ENCODE data around the gene PRKAR2B.
A peak's percentile ranks its signal among the peaks of the same experiment; 100 is the strongest.

PRKAR2B gene

DNA sequence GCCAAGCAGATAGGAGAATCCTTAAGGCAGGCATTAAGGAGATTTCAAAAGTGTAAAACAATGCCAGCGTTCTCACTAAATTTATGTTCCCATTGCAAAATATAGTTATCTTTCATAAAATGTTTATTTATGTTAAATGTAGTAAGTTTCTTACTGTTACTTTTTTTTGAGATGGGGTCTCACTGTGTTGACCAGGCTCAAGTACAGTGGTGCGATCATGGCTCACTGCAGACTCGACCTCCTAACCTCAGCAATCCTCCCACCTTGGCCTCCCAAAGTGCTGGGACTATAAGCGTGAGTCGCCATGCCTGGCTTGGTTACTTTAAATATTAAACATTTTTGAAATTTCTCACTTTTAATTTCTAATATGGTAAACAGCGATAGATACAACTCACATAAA, 31.8 kb upstream of the PRKAR2B start:
- ATAC-seq = no peak

DNA sequence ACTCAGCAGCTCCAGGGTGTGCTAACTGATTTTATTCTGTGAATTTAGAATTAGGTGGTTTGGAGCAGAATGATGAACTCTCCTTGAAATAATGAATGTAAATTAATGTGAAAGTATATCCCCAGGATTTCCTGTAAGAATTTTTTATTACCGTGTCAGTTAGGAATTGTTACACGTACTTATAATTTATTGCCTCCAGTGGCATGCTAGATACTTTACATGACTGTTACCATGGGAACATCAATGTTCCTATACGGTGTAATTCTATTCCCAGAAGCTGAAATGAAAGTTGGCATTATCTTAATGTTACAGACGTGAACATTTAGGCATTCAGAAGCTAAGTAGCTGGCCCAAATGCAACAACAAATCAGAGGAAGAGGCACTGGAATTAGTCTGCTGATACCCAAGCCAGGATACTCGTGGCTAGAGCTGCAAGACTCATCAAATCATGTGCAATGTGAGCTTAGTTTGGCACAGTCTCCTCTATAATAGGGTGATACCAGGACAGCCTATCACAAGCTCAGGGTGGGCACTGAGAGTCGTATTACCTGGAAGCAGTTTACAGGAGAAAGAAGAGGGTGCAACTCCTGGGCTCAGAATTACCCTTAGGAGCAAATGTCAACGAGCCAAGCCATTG, 30.0 kb upstream of the PRKAR2B start:
- ATAC-seq = peak; percentile 80
- TF ChIP-seq ISL1 (CRISPR knock-in tag; IDR thresholded peaks at IDR 0.05) = no peak
- no peak for TF ChIP-seq ZNF565 (CRISPR knock-in tag; conservative IDR thresholded peaks at IDR 0.05; ENCODE audit: low read depth)
- no peak for TF ChIP-seq ARNTL (CRISPR knock-in tag; IDR thresholded peaks at IDR 0.05; ENCODE audit: borderline replicate concordance, low read depth)
- no peak for TF ChIP-seq RARB (CRISPR knock-in tag; IDR thresholded peaks at IDR 0.05)
- TF ChIP-seq, protein P1, sequence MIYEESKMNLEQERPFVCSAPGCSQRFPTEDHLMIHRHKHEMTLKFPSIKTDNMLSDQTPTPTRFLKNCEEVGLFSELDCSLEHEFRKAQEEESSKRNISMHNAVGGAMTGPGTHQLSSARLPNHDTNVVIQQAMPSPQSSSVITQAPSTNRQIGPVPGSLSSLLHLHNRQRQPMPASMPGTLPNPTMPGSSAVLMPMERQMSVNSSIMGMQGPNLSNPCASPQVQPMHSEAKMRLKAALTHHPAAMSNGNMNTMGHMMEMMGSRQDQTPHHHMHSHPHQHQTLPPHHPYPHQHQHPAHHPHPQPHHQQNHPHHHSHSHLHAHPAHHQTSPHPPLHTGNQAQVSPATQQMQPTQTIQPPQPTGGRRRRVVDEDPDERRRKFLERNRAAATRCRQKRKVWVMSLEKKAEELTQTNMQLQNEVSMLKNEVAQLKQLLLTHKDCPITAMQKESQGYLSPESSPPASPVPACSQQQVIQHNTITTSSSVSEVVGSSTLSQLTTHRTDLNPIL (CRISPR knock-in tag; IDR thresholded peaks at IDR 0.05; ENCODE audit: low read depth) = no peak
- no peak for TF ChIP-seq ZNF70 (CRISPR knock-in tag; IDR thresholded peaks at IDR 0.05)
- no peak for TF ChIP-seq ZFP30 (CRISPR knock-in tag; IDR thresholded peaks at IDR 0.05)
- TF ChIP-seq, protein P2, sequence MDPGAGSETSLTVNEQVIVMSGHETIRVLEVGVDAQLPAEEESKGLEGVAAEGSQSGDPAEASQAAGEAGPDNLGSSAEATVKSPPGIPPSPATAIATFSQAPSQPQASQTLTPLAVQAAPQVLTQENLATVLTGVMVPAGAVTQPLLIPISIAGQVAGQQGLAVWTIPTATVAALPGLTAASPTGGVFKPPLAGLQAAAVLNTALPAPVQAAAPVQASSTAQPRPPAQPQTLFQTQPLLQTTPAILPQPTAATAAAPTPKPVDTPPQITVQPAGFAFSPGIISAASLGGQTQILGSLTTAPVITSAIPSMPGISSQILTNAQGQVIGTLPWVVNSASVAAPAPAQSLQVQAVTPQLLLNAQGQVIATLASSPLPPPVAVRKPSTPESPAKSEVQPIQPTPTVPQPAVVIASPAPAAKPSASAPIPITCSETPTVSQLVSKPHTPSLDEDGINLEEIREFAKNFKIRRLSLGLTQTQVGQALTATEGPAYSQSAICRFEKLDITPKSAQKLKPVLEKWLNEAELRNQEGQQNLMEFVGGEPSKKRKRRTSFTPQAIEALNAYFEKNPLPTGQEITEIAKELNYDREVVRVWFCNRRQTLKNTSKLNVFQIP (CRISPR knock-in tag; IDR thresholded peaks at IDR 0.05; ENCODE audit: borderline replicate concordance, low read depth) = no peak
- TF ChIP-seq OSR1 (CRISPR knock-in tag; IDR thresholded peaks at IDR 0.05) = no peak
- TF ChIP-seq ZC3H10 (CRISPR knock-in tag; IDR thresholded peaks at IDR 0.05) = no peak
- TF ChIP-seq SNAI2 (CRISPR knock-in tag; IDR thresholded peaks at IDR 0.05) = no peak
- no peak for TF ChIP-seq BACH2 (CRISPR knock-in tag; IDR thresholded peaks at IDR 0.05; ENCODE audit: borderline replicate concordance)
- no peak for TF ChIP-seq ESRRG (CRISPR knock-in tag; IDR thresholded peaks at IDR 0.05)

More for the DNA sequence above, 31.8 kb upstream of the PRKAR2B start:
- TF ChIP-seq, protein P1 (CRISPR knock-in tag; IDR thresholded peaks at IDR 0.05; ENCODE audit: low read depth) = no peak
- TF ChIP-seq, protein P3, sequence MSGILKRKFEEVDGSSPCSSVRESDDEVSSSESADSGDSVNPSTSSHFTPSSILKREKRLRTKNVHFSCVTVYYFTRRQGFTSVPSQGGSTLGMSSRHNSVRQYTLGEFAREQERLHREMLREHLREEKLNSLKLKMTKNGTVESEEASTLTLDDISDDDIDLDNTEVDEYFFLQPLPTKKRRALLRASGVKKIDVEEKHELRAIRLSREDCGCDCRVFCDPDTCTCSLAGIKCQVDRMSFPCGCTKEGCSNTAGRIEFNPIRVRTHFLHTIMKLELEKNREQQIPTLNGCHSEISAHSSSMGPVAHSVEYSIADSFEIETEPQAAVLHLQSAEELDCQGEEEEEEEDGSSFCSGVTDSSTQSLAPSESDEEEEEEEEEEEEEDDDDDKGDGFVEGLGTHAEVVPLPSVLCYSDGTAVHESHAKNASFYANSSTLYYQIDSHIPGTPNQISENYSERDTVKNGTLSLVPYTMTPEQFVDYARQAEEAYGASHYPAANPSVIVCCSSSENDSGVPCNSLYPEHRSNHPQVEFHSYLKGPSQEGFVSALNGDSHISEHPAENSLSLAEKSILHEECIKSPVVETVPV (CRISPR knock-in tag; IDR thresholded peaks at IDR 0.05) = no peak
- TF ChIP-seq ZC3H10 (CRISPR knock-in tag; IDR thresholded peaks at IDR 0.05) (no peak), ESRRG (CRISPR knock-in tag; IDR thresholded peaks at IDR 0.05) (no peak), RARB (CRISPR knock-in tag; IDR thresholded peaks at IDR 0.05) (no peak), TOX (CRISPR knock-in tag; IDR thresholded peaks at IDR 0.05; ENCODE audit: borderline replicate concordance) (no peak), PPARA (CRISPR knock-in tag; IDR thresholded peaks at IDR 0.05; ENCODE audit: borderline replicate concordance) (no peak), GLIS3 (CRISPR knock-in tag; IDR thresholded peaks at IDR 0.05) (no peak), OSR1 (CRISPR knock-in tag; IDR thresholded peaks at IDR 0.05) (no peak), ZNF70 (CRISPR knock-in tag; IDR thresholded peaks at IDR 0.05) (no peak), ZNF565 (CRISPR knock-in tag; conservative IDR thresholded peaks at IDR 0.05; ENCODE audit: low read depth) (no peak), ARNTL (CRISPR knock-in tag; IDR thresholded peaks at IDR 0.05; ENCODE audit: borderline replicate concordance, low read depth) (no peak), SNAI2 (CRISPR knock-in tag; IDR thresholded peaks at IDR 0.05) (no peak), TCF4 (CRISPR knock-in tag; IDR thresholded peaks at IDR 0.05; ENCODE audit: borderline replicate concordance) (no peak), BACH2 (CRISPR knock-in tag; IDR thresholded peaks at IDR 0.05; ENCODE audit: borderline replicate concordance) (no peak), ISL1 (CRISPR knock-in tag; IDR thresholded peaks at IDR 0.05) (no peak)
- TF ChIP-seq, protein P4, sequence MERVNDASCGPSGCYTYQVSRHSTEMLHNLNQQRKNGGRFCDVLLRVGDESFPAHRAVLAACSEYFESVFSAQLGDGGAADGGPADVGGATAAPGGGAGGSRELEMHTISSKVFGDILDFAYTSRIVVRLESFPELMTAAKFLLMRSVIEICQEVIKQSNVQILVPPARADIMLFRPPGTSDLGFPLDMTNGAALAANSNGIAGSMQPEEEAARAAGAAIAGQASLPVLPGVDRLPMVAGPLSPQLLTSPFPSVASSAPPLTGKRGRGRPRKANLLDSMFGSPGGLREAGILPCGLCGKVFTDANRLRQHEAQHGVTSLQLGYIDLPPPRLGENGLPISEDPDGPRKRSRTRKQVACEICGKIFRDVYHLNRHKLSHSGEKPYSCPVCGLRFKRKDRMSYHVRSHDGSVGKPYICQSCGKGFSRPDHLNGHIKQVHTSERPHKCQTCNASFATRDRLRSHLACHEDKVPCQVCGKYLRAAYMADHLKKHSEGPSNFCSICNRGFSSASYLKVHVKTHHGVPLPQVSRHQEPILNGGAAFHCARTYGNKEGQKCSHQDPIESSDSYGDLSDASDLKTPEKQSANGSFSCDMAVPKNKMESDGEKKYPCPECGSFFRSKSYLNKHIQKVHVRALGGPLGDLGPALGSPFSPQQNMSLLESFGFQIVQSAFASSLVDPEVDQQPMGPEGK (CRISPR knock-in tag; IDR thresholded peaks at IDR 0.05; ENCODE audit: borderline replicate concordance) = no peak
- TF ChIP-seq, protein P5, sequence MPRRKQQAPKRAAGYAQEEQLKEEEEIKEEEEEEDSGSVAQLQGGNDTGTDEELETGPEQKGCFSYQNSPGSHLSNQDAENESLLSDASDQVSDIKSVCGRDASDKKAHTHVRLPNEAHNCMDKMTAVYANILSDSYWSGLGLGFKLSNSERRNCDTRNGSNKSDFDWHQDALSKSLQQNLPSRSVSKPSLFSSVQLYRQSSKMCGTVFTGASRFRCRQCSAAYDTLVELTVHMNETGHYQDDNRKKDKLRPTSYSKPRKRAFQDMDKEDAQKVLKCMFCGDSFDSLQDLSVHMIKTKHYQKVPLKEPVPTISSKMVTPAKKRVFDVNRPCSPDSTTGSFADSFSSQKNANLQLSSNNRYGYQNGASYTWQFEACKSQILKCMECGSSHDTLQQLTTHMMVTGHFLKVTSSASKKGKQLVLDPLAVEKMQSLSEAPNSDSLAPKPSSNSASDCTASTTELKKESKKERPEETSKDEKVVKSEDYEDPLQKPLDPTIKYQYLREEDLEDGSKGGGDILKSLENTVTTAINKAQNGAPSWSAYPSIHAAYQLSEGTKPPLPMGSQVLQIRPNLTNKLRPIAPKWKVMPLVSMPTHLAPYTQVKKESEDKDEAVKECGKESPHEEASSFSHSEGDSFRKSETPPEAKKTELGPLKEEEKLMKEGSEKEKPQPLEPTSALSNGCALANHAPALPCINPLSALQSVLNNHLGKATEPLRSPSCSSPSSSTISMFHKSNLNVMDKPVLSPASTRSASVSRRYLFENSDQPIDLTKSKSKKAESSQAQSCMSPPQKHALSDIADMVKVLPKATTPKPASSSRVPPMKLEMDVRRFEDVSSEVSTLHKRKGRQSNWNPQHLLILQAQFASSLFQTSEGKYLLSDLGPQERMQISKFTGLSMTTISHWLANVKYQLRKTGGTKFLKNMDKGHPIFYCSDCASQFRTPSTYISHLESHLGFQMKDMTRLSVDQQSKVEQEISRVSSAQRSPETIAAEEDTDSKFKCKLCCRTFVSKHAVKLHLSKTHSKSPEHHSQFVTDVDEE (CRISPR knock-in tag; IDR thresholded peaks at IDR 0.05) = no peak
- TF ChIP-seq, protein P2 (CRISPR knock-in tag; IDR thresholded peaks at IDR 0.05; ENCODE audit: borderline replicate concordance, low read depth) = no peak
